SK-N-SH treated with all-trans-retinoic acid at 6 μM for 48 hours (cell line): ENCODE results near the gene GRN.
"Not testable (repeated sequence)": the region's sequence is repeated elsewhere in the genome, so short reads cannot be mapped to it uniquely, and the experiment has no call there.

Experiments
- ATAC-seq: fragments of 200-7000 bp; cut with Tn5 transposase; 3 replicates; pipeline ENCODE4 v1.9.1; 2020; ENCODE audit warnings: mild to moderate bottlenecking, moderate library complexity
- BACH2 ChIP-seq: fragments of 250-450 bp; sonication (Bioruptor Pico); IDR thresholded peaks from 2 replicates; pipeline ENCODE4 v1.9.0; 2021; ENCODE audit warnings: mild to moderate bottlenecking, borderline replicate concordance
- CSDC2 ChIP-seq: fragments of 250-450 bp; sonication (Bioruptor Pico); IDR thresholded peaks from 2 replicates; pipeline ENCODE4 v1.5.0; 2020; ENCODE audit warnings: mild to moderate bottlenecking, moderate library complexity
- ESRRG ChIP-seq: fragments of 250-450 bp; sonication (Bioruptor Pico); IDR thresholded peaks from 2 replicates; pipeline ENCODE4 v1.6.1; 2021; ENCODE audit warnings: mild to moderate bottlenecking
- GLIS3 ChIP-seq: fragments of 250-450 bp; sonication (Bioruptor Pico); IDR thresholded peaks from 2 replicates; pipeline ENCODE4 v1.5.0; 2020; ENCODE audit warnings: mild to moderate bottlenecking, moderate library complexity
- ISL1 ChIP-seq: fragments of 250-450 bp; sonication (Bioruptor Pico); IDR thresholded peaks from 2 replicates; pipeline ENCODE4 v2.1.2; 2022; ENCODE audit warnings: mild to moderate bottlenecking, moderate library complexity
- OSR1 ChIP-seq: fragments of 250-450 bp; sonication (Bioruptor Pico); IDR thresholded peaks from 2 replicates; pipeline ENCODE4 v1.8.0; 2022; ENCODE audit warnings: moderate library complexity, mild to moderate bottlenecking, inconsistent platforms
- PPARA ChIP-seq: fragments of 250-450 bp; sonication (Bioruptor Pico); IDR thresholded peaks from 2 replicates; pipeline ENCODE4 v1.5.0; 2020; ENCODE audit warnings: mild to moderate bottlenecking, borderline replicate concordance
- RARB ChIP-seq: fragments of 250-450 bp; sonication (Bioruptor Pico); IDR thresholded peaks from 2 replicates; pipeline ENCODE4 v1.8.0; 2021; ENCODE audit warnings: mild to moderate bottlenecking, moderate library complexity
- SNAI2 ChIP-seq: fragments of 250-450 bp; sonication (Bioruptor Pico); IDR thresholded peaks from 2 replicates; pipeline ENCODE4 v1.5.0; 2020; ENCODE audit warnings: mild to moderate bottlenecking, moderate library complexity
- TCF4 ChIP-seq: fragments of 250-450 bp; sonication (Bioruptor Pico); IDR thresholded peaks from 2 replicates; pipeline ENCODE4 v1.8.0; 2021; ENCODE audit warnings: mild to moderate bottlenecking, moderate library complexity, borderline replicate concordance
- TOX ChIP-seq: fragments of 250-450 bp; sonication (Bioruptor Pico); IDR thresholded peaks from 2 replicates; pipeline ENCODE4 v1.8.0; 2021; ENCODE audit warnings: mild to moderate bottlenecking, moderate library complexity, borderline replicate concordance
- ZFP3 ChIP-seq: fragments of 250-450 bp; sonication (Bioruptor Pico); IDR thresholded peaks from 2 replicates; pipeline ENCODE4 v1.5.0; 2020; ENCODE audit warnings: mild to moderate bottlenecking, moderate library complexity
- ZFP30 ChIP-seq: fragments of 450-650 bp; formaldehyde crosslinking; IDR thresholded peaks from 2 replicates; pipeline ENCODE4 v1.5.0; 2022; ENCODE audit warnings: mild to moderate bottlenecking, moderate library complexity
- ZNF70 ChIP-seq: fragments of 450-650 bp; formaldehyde crosslinking; IDR thresholded peaks from 2 replicates; pipeline ENCODE4 v1.5.0; 2020; ENCODE audit warnings: mild to moderate bottlenecking, moderate library complexity
- ZNF8 ChIP-seq: fragments of 450-650 bp; formaldehyde crosslinking; IDR thresholded peaks from 2 replicates; pipeline ENCODE4 v1.5.0; 2020; ENCODE audit warnings: mild to moderate bottlenecking, moderate library complexity
- TF ChIP-seq, protein P1 (sequence below): fragments of 250-450 bp; sonication (Bioruptor Pico); IDR thresholded peaks from 2 replicates; pipeline ENCODE4 v1.5.0; 2020; ENCODE audit warnings: mild to moderate bottlenecking, moderate library complexity
- TF ChIP-seq, protein P2 (sequence below): fragments of 250-450 bp; sonication (Bioruptor Pico); IDR thresholded peaks from 2 replicates; pipeline ENCODE4 v1.5.1; 2021; ENCODE audit warnings: mild to moderate bottlenecking, moderate library complexity
- TF ChIP-seq, protein P3 (sequence below): fragments of 250-450 bp; sonication (Bioruptor Pico); IDR thresholded peaks from 2 replicates; pipeline ENCODE4 v1.5.1; 2020; ENCODE audit warnings: low read depth, mild to moderate bottlenecking, moderate library complexity
- TF ChIP-seq, protein P4 (sequence below): fragments of 250-450 bp; sonication (Bioruptor Pico); IDR thresholded peaks from 2 replicates; pipeline ENCODE4 v1.8.0; 2020; ENCODE audit warnings: mild to moderate bottlenecking, moderate library complexity, borderline replicate concordance

GRN gene

DNA sequence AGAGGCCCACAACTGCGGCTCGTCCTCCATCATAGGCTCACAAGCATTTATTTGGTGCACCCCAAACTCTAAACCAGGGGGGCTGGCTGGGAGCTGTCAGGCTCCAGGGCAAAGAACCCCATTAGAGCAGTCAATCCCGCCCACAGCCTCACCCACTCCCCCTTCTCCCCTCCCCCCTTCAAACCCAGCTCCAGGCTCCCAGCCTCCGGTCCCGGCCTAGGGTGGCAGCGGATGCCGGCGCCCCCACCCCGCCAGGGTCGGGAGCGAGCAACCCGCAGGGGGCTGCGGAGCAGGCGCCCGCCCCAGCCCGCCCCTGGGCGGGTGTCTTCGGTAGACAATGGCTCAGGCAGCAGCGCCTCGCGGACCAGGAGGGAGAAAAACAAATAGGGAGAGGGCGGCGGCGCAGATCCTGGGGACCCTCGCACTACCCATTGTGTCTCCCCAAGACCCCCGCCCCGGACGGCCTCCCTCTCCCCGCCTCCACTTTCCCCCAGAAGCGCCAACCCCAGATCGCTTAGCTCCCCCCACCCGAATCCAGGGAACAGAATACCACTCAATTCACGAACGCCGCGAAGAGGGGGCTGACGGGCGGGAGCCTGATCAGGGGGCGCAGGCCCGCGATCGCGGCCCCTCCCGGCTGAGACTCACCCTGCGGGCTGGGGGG is 18.0 kb downstream of the GRN start:
- TF ChIP-seq, protein P1, sequence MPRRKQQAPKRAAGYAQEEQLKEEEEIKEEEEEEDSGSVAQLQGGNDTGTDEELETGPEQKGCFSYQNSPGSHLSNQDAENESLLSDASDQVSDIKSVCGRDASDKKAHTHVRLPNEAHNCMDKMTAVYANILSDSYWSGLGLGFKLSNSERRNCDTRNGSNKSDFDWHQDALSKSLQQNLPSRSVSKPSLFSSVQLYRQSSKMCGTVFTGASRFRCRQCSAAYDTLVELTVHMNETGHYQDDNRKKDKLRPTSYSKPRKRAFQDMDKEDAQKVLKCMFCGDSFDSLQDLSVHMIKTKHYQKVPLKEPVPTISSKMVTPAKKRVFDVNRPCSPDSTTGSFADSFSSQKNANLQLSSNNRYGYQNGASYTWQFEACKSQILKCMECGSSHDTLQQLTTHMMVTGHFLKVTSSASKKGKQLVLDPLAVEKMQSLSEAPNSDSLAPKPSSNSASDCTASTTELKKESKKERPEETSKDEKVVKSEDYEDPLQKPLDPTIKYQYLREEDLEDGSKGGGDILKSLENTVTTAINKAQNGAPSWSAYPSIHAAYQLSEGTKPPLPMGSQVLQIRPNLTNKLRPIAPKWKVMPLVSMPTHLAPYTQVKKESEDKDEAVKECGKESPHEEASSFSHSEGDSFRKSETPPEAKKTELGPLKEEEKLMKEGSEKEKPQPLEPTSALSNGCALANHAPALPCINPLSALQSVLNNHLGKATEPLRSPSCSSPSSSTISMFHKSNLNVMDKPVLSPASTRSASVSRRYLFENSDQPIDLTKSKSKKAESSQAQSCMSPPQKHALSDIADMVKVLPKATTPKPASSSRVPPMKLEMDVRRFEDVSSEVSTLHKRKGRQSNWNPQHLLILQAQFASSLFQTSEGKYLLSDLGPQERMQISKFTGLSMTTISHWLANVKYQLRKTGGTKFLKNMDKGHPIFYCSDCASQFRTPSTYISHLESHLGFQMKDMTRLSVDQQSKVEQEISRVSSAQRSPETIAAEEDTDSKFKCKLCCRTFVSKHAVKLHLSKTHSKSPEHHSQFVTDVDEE (CRISPR knock-in tag): no peak
- peak; percentile 65 for ATAC-seq

DNA sequence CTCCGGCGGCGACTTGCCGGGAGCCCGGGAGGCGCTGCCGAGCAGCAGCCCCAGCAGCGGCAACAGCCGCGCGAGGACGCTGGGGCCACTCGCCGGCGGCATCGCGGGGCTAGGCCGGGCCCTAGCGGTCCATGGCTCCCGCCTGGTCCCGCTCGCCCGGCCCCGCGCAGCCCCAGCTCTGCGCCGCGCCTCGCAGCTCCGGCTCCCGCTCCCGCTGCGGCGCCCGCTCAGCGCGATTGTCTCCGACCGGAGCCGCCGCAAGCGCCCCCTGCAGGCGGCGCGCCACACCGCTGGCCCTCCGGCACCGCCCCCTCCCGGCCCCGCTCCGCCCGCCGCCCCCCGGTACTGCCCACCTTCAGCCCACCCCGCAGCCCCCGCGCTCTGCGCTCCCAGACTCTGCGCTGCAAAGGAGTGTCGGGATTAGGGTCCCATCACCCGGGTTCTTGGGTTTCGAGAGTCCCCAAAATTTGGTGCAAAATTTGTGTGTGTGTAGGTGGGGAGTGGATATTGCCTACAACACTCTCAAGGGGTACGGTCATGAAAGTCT is 18.6 kb downstream of the GRN start, which contains the start of gene FAM171A2:
Gene FAM171A2, minus strand, starts transcription at position 241 of the 547 bp plus-strand sequence. Its CDS starts 139 bp downstream, at position 102.
- peak; percentile 87 for ATAC-seq

DNA sequence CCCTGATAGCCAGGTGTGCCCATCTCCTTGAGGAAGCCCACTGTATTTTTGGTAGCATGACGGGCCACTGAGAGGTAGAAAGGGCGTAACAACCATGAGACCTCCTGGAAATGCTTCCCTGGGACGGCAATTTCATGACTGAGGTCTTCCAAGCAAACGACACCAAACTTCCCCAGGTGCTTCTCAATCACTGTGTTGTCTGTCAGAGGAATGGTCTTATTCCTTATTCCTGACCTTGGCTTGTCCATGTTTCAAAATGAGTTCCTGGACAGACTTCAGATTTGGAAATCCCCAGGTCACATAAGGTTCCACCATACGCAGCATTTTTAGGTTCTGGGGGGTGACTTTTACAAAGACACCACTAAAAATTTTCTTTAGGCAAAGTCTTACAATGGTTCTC is 19.9 kb downstream of the GRN start:
- not testable (repeated sequence) for ATAC-seq

More for the DNA sequence above, 18.6 kb downstream of the GRN start, which contains the start of gene FAM171A2:
- TF ChIP-seq ESRRG (CRISPR knock-in tag): no peak
- no peak for TF ChIP-seq RARB (CRISPR knock-in tag)
- TF ChIP-seq, protein P2, sequence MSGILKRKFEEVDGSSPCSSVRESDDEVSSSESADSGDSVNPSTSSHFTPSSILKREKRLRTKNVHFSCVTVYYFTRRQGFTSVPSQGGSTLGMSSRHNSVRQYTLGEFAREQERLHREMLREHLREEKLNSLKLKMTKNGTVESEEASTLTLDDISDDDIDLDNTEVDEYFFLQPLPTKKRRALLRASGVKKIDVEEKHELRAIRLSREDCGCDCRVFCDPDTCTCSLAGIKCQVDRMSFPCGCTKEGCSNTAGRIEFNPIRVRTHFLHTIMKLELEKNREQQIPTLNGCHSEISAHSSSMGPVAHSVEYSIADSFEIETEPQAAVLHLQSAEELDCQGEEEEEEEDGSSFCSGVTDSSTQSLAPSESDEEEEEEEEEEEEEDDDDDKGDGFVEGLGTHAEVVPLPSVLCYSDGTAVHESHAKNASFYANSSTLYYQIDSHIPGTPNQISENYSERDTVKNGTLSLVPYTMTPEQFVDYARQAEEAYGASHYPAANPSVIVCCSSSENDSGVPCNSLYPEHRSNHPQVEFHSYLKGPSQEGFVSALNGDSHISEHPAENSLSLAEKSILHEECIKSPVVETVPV: no peak
- no peak for TF ChIP-seq ISL1
- TF ChIP-seq CSDC2 (CRISPR knock-in tag): no peak
- no peak for TF ChIP-seq TCF4 (CRISPR knock-in tag)
- TF ChIP-seq ZNF8: no peak

DNA sequence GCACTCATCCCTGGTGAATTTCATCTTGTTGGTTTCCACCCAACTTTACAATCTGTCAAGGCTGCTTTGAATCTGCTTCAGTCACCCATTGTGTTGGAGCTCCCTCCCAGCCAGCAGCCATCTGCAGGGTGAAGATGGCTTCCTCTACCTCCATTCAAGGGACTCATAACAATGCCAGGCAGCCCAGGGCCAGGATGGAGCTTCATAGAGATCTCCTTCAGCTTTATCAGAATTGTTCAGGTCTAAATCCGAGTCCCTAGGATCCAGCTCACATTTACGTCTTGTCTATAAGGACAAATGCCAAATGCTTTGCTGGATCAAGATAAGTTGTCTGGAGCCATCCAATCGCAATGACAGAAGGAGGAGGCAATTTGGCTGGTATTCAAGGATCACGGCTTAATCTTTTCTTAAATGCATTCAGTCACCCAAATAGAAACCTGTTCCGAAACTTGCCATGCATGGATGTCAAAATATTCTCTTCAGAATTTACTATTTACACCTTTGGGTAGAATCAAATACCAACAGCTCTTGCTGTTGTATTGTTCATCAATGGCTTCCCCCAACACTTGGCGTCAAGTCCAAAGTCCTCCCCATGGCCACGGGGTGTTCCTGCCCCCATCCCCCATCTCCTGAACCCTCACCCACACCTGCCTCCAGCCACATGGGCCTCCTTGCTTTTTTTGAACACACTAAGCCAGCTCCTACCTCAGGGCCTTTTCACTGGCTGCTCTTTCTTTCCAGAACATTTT is 22.3 kb downstream of the GRN start:
- TF ChIP-seq BACH2 (CRISPR knock-in tag): no peak
- no peak for TF ChIP-seq ZFP30 (CRISPR knock-in tag)
- TF ChIP-seq GLIS3 (CRISPR knock-in tag): no peak
- TF ChIP-seq ZFP3: no peak
- no peak for TF ChIP-seq ESRRG (CRISPR knock-in tag)
- no peak for TF ChIP-seq PPARA (CRISPR knock-in tag)
- TF ChIP-seq TOX: no peak
- ATAC-seq: no peak

DNA sequence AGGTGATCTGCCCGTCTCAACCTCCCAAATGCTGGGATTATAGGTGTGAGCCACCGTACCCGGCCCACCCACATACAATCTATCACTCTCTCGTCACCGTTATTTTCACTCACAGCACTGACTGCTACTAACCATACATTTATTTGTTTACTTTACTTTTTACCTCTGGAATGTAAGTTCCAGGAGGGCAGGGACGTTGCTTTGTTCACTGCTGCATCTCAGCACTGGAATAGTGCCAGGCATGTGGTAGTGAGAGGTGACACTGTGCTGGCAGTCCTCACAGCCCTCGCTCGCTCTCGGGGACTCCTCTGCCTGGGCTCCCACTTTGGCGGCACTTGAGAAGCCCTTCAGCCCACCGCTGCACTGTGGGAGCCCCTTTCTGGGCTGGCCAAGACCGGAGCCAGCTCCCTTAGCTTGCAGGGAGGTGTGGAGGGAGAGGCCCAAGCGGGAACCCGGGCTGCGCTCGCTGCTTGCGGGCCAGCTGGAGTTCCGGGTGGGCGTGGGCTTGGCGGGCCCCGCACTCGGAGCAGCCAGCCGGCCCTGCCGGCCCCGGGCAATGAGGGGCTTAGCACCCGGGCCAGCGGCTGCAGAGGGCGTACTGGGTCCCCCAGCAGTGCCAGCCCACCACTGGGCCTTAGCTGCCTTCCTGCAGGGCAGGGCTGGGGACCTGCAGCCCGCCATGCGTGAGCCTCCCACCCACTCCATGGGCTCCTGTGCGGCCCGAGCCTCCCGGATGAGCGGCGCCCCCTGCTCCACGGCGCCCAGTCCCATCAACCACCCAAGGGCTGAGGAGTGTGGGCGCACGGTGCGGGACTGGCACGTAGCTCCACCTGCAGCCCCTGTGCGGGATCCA is 23.5 kb downstream of the GRN start:
- not testable (repeated sequence) for ATAC-seq

DNA sequence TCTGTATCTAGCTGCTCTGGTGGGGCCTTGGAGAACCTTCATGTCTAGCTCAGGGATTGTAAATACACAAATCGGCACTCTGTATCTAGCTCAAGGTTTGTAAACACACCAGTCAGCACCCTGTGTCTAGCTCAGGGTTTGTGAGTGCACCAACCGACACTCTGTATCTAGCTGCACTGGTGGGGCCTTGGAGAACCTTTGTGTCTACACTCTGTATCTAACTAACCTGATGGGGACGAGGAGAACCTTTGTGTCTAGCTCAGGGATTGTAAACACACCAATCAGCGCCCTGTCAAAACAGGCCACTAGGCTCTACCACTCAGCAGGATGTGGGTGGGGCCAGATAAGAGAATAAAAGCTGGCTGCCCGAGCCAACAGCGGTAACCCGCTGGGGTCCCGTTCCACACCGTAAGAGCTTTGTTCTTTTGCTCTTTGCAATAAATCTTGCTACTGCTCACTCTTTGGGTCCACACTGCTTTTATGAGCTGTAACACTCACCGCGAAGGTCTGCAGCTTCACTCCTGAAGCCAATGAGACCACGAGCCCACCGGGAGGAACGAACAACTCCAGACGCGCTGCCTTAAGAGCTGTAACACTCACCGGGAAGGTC is 24.4 kb downstream of the GRN start:
- ATAC-seq: not testable (repeated sequence)

DNA sequence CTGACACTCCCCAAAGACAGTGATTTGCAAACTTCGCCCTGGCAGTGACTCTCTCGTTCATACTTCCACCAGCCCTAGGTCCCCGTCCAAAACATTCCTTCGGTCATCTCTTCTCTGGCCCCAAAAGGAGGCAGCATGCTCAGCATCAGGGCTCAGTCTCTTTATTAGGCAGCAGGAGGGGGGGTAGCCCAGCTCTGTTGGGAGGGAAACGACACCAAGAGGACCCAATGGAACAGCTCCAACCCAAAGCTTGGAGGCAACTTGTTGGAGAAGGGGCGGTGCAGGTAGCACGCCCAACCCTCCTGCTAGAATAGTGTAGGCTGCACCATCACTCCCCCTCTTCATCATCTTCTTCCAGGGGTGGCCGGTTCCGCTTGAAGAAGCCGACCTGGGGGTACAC is 26.9 kb downstream of the GRN start:
- ATAC-seq: no peak
- TF ChIP-seq ZNF70: no peak
- no peak for TF ChIP-seq ZFP3
- TF ChIP-seq CSDC2 (CRISPR knock-in tag): no peak
- TF ChIP-seq, protein P3, sequence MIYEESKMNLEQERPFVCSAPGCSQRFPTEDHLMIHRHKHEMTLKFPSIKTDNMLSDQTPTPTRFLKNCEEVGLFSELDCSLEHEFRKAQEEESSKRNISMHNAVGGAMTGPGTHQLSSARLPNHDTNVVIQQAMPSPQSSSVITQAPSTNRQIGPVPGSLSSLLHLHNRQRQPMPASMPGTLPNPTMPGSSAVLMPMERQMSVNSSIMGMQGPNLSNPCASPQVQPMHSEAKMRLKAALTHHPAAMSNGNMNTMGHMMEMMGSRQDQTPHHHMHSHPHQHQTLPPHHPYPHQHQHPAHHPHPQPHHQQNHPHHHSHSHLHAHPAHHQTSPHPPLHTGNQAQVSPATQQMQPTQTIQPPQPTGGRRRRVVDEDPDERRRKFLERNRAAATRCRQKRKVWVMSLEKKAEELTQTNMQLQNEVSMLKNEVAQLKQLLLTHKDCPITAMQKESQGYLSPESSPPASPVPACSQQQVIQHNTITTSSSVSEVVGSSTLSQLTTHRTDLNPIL (CRISPR knock-in tag): no peak
- TF ChIP-seq, protein P4, sequence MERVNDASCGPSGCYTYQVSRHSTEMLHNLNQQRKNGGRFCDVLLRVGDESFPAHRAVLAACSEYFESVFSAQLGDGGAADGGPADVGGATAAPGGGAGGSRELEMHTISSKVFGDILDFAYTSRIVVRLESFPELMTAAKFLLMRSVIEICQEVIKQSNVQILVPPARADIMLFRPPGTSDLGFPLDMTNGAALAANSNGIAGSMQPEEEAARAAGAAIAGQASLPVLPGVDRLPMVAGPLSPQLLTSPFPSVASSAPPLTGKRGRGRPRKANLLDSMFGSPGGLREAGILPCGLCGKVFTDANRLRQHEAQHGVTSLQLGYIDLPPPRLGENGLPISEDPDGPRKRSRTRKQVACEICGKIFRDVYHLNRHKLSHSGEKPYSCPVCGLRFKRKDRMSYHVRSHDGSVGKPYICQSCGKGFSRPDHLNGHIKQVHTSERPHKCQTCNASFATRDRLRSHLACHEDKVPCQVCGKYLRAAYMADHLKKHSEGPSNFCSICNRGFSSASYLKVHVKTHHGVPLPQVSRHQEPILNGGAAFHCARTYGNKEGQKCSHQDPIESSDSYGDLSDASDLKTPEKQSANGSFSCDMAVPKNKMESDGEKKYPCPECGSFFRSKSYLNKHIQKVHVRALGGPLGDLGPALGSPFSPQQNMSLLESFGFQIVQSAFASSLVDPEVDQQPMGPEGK (CRISPR knock-in tag): no peak
- TF ChIP-seq PPARA (CRISPR knock-in tag): no peak
- no peak for TF ChIP-seq SNAI2 (CRISPR knock-in tag)
- TF ChIP-seq RARB (CRISPR knock-in tag): no peak
- no peak for TF ChIP-seq OSR1
